ENCODE results near the gene UPB1. TPM values are rescaled to one million over a fixed set of nuclear protein-coding genes. Genes with fewer than 3 reads are reported as not detected.

Gene UPB1
- total and polyA plus RNA-seq, 8 donors, result 0.35 to 0.73 TPM; not detected in 6

DNA sequence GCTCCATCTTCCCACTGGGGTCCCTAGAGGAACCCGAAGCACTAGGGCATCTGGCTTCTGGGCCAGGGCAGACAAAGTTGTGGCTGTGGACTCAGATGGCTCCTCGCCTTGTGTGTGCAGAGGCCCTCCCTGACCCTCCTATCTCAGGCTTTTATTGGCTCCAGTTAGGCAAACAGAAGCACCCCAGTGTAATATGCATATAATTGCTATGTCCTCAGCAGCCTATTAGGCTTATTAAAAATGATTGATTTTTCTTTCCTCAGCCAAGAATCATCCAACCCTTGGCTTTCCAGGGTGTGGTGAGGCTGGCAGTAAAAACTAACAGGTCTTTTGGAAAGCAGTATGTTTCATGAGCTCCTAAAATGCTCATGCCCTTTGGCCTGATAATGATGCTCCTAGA lies 22.3 kb downstream of the UPB1 start:
- no peak overlapping the region for H3K27ac ChIP-seq
- H3K9me3 ChIP-seq, result no peaks in the 10 kb centered on the region
- peaks cover 14 to 47% (median 38%) of the 10 kb centered on the region in 4 donors for H3K4me1 ChIP-seq
- H3K36me3 ChIP-seq, result no peaks in the 10 kb centered on the region
- no peaks in the 10 kb centered on the region for H3K27me3 ChIP-seq
- 72 to 100% (median 83%) methylated on average over 1 to 2 of the region's 2 CpGs for WGBS, 5 donors
- TF ChIP-seq POLR2A (IDR thresholded peaks at IDR 0.05) (no peak), EP300 (IDR thresholded peaks at IDR 0.05) (no peak), POLR2AphosphoS5 (IDR thresholded peaks at IDR 0.05) (no peak)
- TF ChIP-seq, protein P1, sequence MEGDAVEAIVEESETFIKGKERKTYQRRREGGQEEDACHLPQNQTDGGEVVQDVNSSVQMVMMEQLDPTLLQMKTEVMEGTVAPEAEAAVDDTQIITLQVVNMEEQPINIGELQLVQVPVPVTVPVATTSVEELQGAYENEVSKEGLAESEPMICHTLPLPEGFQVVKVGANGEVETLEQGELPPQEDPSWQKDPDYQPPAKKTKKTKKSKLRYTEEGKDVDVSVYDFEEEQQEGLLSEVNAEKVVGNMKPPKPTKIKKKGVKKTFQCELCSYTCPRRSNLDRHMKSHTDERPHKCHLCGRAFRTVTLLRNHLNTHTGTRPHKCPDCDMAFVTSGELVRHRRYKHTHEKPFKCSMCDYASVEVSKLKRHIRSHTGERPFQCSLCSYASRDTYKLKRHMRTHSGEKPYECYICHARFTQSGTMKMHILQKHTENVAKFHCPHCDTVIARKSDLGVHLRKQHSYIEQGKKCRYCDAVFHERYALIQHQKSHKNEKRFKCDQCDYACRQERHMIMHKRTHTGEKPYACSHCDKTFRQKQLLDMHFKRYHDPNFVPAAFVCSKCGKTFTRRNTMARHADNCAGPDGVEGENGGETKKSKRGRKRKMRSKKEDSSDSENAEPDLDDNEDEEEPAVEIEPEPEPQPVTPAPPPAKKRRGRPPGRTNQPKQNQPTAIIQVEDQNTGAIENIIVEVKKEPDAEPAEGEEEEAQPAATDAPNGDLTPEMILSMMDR (IDR thresholded peaks at IDR 0.05), result no peak
- DNase-seq, result no peak
- intact Hi-C loops (cut with DNase I; ENCODE audit: low total_unique reads), result no loop called here
- no peak overlapping the region for H3K4me3 ChIP-seq

DNA sequence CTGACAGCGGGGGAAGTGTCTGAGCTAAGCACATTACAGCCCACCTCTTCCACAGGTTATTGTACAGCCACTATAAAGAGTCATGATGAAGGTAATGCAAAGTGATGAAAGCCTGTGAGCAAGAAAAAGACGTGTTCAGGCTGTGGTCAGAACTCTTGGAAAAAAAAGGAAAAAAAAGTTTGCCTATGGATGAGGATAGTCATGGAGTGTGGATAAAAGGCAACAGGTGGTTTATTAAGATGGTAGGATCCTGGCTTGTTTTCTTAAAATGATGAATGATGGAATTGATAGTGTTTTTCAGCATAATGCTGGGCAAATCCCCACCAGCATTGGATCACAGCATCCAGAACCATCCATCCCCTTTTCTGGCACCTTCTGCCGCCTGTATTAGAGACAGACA lies 23.1 kb downstream of the UPB1 start:
- Histone ChIP-seq H3K4me1 (peaks cover 14 to 42% (median 38%) of the 10 kb centered on the region in 4 donors), H3K27ac (no peak overlapping the region), H3K4me3 (no peak overlapping the region), H3K36me3 (no peaks in the 10 kb centered on the region), H3K9me3 (no peaks in the 10 kb centered on the region), H3K27me3 (no peaks in the 10 kb centered on the region)
- TF ChIP-seq EP300 (IDR thresholded peaks at IDR 0.05), result no peak
- no peak for TF ChIP-seq POLR2A (IDR thresholded peaks at IDR 0.05)
- no peak for TF ChIP-seq POLR2AphosphoS5 (IDR thresholded peaks at IDR 0.05)
- TF ChIP-seq, protein P1 (IDR thresholded peaks at IDR 0.05), result no peak
- WGBS, 5 donors, result 79 to 93% (median 89%) methylated on average over 3 of the region's 3 CpGs
- no peak for DNase-seq
- intact Hi-C loops (cut with DNase I; ENCODE audit: low total_unique reads), result no loop called here

DNA sequence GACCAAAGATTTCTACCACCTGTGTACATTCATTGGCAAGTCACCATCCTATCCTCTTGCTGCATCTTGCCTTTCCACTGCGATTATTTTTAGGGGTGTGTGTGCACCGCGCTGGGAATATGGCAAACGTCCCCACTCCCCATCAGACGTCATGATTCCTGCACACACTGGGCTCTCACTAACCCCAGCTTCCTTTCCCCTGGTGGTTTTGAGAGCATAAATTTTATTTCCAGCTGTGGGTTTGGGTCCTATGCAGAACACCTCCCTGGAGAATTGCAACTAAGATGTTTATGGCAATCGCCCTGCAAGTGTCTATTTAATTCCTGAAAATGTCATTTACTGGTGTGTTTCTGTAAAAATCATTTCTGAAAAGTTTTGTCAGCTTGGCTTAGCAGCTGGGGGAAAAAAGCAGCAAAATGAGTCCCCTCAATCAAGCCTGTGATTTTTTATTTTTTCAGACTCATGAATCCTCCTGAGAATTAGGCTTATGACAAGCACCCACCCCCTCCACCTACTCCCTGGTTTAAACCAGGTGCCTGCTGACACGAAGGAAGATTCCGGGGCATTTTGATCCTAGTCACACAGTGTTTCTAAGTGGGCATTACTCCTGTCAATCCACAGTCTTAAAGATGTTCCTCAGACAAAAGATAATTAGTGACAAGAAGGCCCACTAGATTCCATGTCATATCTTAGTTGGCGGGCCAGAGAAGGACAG lies 23.8 kb downstream of the UPB1 start:
- Histone ChIP-seq H3K9me3 (no peaks in the 10 kb centered on the region), H3K27ac (no peak overlapping the region), H3K4me1 (peaks cover 14 to 45% (median 39%) of the 10 kb centered on the region in 4 donors), H3K27me3 (no peaks in the 10 kb centered on the region), H3K4me3 (no peak overlapping the region), H3K36me3 (no peaks in the 10 kb centered on the region)
- intact Hi-C loops (cut with DNase I; ENCODE audit: low total_unique reads), result no loop called here
- no peak for DNase-seq
- WGBS, 5 donors, result 72 to 86% (median 83%) methylated on average over 9 of the region's 9 CpGs
- TF ChIP-seq, protein P1 (IDR thresholded peaks at IDR 0.05), result no peak
- no peak for TF ChIP-seq EP300 (IDR thresholded peaks at IDR 0.05)
- TF ChIP-seq POLR2AphosphoS5 (IDR thresholded peaks at IDR 0.05), result no peak
- TF ChIP-seq POLR2A (IDR thresholded peaks at IDR 0.05), result no peak

DNA sequence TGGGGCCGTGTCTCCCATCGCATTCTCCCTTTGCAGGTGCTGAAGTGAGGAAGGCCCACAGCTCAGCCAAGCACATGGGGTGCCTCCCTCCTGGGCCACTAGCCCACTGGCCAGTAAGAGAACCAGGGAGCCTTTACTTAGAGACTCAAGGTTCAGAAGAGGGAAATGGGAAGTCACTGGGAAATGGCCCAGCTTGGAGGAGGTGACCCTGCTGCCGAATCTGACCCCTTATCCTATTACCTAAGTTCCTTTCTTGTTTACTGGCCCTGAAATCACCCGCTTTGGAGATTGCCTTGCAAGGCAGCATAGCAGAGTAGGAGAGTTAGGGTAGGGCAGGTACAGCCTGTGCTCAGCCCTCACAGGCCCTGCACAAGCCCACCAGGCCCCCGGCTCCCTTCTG lies 24.4 kb downstream of the UPB1 start:
- DNase-seq, result no peak
- WGBS, 5 donors, result 48 to 78% (median 69%) methylated on average over 5 of the region's 5 CpGs

More for the DNA sequence above, 24.4 kb downstream of the UPB1 start:
- H3K4me1 ChIP-seq, result peaks cover 12 to 44% (median 39%) of the 10 kb centered on the region in 4 donors
- no peaks in the 10 kb centered on the region for H3K36me3 ChIP-seq
- H3K4me3 ChIP-seq, result no peak overlapping the region
- H3K27ac ChIP-seq, result no peak overlapping the region
- no peaks in the 10 kb centered on the region for H3K27me3 ChIP-seq
- no peaks in the 10 kb centered on the region for H3K9me3 ChIP-seq
- TF ChIP-seq POLR2A (IDR thresholded peaks at IDR 0.05) (no peak), EP300 (IDR thresholded peaks at IDR 0.05) (no peak)
- TF ChIP-seq, protein P1 (IDR thresholded peaks at IDR 0.05), result no peak
- intact Hi-C loops (cut with DNase I; ENCODE audit: low total_unique reads), result no loop called here
